ENCODE results near the gene ABLIM3.

- TF ChIP-seq CTCF (IDR thresholded peaks at IDR 0.05), result no peak
- no peak for TF ChIP-seq POLR2A (IDR thresholded peaks at IDR 0.05)
These were observed 61.7 kb downstream of the ABLIM3 start for GRCh38 chr5:149202910-149203451.

Data from Peyer's patch (tissue), 4 donors.